AML-193 (cell line): ENCODE data around the gene UBTD2.
"Not testable (repeated sequence)": the region's sequence is repeated elsewhere in the genome, so short reads cannot be mapped to it uniquely, and the experiment has no call there.

ENCODE experiments used
- DNase-seq, 2 experiments: peaks; one replicate each; lab custom pipeline; 2025; lab: John Stamatoyannopoulos, UW

The UBTD2 gene, protein sequence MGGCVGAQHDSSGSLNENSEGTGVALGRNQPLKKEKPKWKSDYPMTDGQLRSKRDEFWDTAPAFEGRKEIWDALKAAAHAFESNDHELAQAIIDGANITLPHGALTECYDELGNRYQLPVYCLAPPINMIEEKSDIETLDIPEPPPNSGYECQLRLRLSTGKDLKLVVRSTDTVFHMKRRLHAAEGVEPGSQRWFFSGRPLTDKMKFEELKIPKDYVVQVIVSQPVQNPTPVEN

DNA sequence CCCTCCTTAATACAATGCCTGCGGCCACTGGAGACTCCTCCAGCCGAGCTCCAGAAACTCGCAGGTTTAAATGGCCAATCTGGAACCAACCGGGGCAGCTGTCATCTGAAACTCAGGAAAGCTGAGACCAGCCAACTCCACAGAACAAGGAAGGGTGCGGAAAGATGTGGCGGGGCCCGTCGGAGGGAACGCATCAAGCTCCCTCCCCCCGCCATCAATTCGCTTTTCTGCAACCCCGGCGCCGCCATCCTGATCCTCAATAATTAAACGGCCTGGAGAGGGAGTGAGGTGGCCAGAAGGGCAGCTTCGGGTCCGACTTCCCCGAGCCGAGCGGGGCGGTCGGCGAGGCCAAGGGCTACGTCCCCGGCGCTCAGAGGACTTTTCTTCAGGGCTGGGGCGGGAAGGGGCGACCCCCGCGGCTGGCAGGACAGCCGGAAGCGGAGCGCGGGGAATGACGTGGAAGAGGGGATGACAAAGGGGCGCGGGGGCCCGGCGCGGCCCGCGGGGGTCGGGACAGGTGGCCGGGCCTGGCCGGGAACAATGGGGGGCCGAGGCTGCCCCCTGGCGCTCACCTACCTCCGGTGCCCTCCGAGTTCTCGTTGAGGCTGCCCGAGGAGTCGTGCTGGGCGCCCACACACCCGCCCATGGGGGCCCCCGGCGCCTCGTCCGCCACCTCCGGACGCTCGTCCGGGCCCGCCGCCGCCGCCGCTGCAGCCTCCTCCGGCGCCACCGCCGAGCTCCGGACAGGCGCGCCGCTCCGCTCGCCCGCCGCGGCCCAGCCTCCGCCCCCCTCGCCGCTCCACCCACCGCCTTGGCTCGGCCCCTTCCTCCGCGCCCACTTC, at the start of gene UBTD2:
Gene UBTD2, minus strand, starts transcription at position 745 of the 842 bp plus-strand sequence. Its CDS starts 99 bp downstream, at position 646.
- DNase-seq: peak in 1 of 2 experiments; percentile 57

DNA sequence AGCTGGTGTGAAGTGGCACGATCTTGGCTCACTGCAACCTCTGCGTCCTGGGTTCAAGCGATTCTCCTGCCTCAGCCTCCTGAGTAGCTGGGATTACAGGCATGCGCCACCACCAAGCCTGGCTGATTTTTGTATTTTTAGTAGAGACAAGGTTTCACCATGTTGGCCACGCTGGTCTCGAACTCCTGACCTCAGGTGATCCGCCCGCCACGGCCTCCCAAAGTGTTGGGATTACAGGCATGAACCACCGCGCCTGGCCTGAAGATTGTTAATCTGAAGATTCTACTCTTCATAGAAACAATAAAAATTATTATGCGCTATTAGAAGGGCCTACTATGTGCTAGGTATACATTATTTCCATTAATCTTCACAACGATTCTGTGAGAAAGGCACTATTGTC, 43.3 kb upstream of the UBTD2 start:
- not testable (repeated sequence) for DNase-seq

DNA sequence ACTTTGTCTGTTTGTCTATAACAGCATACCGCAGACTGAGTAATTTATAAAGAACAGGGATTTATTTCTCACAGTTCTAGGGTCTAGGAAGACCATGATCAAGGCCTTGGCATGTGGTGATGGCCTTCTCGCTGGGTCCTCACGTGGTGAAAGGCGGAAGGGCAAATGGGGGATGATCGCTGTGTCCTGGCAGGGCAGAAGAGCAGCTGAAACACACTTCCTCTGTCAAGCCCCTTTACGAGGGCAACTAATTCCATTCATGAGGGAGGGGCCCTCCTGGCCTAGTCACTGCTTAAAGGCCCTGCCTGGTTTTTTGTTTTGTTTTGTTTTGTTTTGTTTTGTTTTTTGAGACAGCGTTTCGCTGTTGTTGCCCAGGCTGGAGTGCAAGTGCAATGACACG, 41.9 kb upstream of the UBTD2 start:
- no peak for DNase-seq

DNA sequence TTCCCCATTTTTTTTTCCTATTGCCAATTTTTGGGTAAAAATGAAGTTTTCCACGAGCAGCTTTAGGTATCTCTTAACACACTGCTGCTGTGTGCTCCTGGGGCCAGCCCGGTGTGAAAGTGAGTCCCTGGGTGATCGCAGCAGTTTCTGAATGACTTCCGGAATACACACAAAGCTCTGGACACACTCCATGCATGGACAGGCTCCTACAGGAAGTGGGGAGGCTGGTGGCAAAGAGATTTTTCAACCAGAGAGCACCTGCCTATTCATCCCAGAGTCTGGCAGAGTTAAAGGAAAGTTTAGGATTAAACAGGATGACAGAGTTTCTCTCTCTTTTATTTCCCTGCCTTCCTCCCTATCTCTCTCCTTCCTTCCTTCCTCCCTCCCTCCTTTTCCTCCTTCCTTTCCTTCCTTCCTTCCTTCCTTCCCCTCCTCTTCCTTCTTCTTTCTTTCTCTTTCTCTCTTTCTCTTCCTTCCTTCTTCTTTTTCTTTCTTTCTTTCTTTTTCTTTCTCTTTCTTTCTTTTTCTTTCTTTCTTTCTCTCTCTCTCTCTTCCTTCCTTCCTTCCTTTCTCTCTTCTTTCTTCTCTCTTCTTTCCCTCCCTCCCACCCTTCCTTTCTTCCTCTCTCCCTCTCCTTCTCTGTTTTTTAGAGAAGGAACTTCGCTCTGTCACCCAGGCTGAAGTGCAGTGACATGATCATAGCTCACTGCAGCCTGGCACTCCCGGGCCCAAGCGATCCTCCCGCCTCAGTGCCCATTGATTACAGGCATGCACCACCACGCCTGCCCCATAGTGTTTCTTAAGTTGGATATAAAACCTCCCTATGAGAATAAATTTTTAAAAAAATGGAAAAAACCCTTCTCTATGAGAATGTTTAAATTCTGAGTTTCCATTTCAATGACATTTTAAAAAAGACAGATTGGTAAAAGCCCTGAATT, 38.7 kb upstream of the UBTD2 start:
- no peak for DNase-seq

DNA sequence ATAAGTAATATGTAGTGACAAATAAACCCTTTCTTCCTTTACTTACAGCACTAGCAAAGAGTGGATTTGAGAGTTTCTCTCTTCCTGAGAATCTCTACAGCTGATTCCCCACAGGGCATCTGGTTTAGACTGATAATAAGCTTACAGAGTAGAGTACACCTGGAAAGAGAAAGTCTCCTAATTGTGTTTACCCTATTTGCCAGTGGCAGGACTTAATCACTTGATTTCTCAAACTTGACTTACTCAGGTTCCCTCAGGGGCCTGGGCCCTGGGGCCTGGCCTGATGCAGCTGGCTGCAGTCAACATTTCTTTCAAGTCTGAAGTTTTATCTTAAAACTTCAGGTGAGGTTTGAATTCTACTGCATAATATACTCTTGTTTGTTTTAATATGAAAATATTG, 38.0 kb upstream of the UBTD2 start:
- DNase-seq: no peak

DNA sequence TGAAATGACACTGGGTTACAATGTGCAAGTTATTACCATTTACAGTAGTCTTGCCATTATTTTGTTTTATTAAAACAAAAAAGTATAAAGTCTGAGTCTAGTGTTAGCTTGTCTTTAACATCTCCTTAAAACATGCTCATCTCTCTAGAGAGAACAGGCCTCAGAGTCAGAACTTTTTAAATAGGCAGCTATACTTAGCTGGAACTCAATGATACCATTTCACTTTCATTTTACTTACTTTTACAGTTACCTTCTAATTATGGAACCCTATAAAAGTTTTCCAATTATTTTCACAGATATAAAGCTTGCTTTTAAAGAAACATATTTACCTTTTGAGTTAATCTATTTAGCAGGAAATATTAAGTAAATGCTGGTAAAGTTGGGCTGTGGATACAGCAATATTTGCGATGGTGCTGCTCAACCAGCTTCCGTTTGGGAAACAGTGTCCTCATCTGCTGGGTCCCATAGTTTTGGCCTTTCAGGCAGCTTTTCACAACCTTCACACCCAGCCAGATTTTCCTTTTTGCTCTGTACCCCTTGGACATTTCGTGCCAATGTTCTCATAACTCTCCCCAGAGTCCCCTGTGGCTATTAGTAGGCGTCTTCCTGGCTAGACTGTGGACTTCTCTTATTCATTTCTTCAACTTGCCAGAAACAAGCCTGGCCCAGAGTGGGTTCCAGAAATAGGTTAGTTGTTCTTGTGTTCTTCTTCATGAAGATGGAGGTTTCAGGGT, 36.3 kb upstream of the UBTD2 start:
- no peak for DNase-seq

DNA sequence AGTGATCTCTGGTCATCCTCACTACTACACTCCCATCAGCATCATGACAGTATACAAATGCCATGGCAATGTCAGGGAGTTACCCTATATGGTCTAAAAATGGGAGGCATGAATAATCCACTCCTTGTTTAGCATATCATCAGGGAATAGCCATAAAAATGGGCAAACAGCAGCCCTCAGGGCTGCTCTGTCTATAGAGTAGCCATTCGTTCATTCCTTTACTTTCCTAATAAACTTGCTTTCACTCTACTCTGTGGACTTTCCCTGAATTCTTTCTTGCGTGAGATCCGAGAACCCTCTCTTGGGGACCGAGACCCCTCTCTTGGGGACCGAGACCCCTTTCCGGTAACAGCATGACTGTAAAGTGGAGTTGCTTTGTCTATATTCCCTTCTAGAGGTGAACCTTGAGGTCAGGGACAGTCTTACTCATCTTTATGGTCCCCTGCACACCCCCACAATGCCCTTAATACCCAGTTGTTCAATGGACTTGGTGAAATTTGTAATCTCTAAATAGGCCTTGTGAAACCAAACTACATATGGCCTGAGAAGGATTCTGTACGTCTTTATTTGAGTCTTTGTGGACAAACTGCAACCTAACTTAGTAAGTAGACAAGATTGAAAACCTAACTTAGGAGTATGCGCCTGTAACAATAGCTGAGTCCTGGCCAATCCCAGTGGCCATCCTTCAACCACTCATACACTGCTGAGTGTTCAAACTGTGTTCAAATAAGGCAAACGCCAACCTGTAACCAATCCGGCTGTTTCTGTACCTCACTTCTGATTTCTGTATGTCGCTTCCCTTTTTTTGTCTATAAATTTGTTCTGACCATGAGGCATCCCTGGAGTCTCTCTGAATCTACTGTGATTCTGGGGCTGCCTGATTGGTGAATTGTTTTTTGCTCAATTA, 32.3 kb upstream of the UBTD2 start:
- DNase-seq: no peak

DNA sequence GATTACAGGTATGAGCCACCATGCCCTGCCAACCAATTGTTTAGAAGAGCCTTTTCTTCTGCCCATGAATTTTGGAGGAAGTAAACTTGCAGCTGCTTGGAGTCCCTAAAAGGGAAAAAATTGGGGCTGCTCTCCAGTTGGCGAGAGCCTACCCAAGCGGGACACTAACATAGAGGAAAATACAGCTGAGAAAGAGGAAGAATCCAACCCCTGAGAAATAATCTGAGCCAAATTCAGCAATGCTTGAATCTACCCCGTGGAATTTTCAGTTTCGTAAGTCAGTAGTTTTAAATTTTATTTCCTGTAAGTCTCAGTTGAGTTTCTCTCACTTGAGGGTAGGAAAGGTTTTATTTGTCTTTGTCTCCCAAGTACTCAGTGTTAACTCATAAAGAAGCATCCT, 30.4 kb upstream of the UBTD2 start:
- no peak for DNase-seq

DNA sequence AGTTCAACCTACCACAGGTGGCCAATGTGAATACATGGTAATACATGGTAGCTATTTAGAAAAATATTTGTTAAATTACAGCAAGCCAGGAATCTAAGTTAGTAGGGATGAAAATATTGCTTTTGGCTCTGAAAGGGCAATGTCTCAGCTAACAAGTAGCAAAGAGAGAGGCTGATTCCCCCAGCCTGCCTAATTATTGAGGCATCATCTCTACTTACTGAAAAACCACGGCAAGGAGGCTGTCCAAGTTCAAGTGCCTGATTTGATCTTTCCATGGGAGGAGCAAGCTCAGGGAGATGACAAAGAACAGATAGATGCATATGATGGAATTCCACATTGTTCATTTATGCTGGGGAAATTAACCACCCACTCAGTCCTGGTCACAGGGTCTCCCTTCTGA, 28.7 kb upstream of the UBTD2 start:
- no peak for DNase-seq

DNA sequence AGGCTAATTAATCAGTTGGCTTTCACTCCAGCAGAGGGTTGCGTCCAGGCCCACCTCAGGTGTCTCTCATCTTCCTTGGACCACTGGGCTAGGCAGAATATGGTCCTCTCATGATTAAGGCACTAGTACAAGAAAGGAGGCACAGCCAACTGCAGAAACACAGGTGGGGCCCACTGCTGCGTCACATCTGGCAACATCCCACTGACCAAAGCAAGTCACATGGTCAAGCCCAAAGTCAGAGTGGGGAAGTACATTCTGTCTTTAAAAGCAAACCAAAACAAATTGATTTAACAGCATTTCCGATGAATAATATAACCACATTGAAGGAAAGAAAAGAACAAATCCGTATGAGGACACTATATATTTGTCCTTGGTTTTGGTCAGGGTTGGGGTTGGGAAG, 28.0 kb upstream of the UBTD2 start:
- no peak for DNase-seq

DNA sequence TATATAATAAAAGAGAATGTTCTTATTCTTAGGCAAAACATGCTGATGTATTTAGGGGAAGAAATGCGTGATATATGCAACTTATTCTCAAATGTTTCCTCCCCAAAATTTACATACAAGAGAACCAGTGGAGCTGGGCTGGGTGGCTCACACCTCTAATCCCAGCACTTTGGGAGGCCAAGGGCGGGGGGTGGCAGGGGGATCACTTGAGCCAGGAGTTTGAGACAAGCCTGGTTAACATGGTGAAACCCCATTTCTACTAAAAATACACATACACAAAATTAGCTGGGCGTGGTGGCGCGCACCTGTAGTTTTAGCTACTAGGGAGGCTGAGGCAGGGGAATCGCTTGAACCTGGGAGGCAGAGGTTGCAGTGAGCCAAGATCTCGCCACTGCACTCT, 27.5 kb upstream of the UBTD2 start:
- DNase-seq: no peak

DNA sequence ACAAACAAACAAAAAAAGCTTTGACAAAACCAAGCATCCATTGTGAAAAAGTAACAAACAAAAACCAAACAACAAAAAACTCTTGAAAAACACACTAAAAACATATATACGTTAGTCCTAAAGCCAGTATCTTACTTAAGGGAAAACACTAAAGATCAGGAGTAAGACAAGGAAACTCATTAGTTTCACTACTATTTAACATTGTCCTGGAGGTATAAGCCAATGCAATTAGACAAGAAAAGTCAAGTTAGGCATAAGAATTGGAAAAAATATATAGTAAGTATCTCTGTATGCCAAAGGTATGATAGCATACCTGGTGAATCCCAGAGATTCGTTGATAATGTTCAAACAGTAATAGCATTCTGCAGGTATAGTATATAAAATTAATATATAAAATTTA, 21.8 kb upstream of the UBTD2 start:
- DNase-seq: no peak

DNA sequence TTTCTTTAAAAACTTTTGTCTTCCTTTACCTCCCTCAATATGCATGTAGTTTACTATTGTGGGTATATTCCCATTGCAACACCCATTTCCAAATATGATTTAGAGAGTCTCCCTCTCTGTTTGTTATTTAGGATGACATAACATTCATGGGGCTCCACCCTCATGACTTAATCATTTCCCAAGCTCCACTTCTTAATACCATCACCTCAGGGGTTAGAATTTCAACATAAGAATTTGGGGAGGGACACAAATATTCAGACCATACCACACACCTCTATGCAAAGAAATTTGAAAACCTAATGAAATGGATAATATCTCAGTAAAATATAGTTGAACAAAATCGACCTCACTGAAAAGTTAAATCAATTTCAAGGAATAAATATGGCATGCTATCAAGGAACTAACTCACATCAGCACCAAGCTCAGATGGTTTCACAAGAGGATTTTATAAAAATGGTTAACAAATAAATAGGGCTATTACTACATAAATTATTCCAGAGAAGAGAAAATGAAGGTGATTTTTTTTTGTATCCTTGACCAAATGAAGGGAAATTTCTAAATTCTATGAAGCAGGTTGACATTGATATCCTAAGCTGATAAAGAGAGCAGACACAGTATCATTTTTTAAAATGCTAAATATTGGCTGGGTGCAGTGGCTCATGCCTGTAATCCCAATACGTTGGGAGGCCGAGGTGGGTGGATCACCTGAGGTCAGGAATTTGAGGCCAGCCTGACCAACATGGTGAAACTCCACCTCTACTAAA, 20.2 kb upstream of the UBTD2 start:
- no peak for DNase-seq

DNA sequence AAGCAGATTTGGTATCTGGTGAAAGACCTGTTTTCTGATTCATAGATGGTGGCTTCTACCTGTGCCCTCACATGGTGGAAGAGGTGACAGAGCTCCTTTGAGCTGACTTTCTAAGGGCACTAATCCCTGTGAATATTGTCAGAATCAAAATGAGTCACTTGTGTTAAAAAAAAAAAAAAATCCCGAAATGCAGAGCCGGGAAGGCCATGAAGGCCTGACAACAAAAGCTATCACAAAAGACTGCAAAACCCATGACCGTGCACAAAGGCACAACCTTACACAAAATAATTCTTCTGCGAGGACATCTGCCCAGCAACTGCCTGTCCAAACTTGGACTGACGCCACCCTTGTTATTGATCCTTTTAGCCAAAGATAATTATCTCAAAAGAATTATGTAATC, 19.6 kb upstream of the UBTD2 start:
- DNase-seq: no peak

DNA sequence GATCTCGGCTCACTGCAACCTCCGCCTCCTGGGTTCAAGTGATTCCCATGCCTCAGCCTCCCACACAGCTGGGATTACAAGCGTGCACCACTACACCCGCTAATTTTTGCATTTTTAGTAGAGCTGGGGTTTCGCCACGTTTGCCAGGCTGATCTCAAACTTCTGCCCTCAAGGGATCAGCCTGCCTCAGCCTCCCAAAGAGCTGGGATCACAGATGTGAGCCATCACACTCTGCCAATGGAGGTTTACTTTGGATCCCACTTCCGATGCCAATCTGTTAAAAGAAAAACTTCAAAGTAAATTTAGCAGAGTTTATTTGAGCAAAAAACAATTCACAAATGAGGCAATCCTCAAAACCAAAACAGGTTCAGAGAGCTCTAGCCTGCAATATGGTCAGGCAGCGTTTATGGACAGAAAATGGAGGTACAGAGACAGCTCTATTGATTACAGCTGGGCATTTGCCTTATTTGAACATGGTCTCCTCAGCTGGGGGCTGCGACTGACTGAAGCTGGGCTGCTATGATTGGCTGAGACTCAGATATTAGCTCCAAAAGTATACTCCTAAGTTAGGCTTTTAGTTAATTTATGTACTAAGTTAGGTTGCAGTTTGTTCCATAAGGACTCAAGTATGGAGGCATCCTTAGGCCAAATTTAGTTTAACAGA, 18.6 kb upstream of the UBTD2 start:
- no peak for DNase-seq

DNA sequence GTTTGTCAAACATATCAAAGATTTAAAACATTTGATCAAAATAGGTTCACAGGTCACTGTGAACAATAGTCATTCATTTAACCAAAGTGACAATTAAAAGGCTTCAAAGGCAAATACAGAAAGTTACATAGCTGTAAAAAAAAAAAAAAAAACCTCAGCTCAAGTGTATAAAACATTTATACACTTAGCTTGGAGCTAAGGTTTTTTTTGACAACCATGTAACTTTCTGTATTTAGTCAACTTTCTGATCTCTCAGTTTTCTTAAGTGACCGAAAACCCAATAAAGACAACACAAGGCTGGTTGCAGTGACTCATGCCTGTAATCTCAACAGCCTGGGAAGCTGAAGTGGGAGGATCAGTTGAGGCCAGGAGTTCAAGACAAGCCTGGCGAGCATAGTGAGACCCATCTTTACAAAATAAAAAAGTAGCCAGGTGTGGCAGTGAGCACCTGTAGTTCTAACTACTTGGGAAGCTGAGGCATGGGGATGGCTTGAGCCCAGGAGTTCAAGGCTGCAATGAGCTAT, 16.4 kb upstream of the UBTD2 start:
- no peak for DNase-seq

DNA sequence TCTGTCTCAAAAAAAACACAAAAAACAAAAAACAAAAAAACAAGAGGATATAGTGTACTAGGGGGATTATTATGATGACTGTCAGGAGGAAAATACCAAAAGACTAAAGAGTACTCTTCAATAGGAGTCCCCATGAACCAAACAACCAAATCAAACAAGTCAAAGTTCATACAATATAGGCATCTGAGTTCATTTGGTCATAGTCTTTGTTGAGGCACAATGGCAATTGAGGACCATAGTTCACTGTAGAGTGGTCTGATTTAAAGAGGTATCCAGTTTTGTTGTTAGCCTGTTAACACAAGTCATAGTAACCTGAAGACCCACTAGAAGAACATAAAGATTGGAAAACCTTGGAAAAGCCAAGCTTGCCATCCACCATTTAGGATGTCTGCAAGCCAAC, 11.3 kb upstream of the UBTD2 start:
- no peak for DNase-seq

DNA sequence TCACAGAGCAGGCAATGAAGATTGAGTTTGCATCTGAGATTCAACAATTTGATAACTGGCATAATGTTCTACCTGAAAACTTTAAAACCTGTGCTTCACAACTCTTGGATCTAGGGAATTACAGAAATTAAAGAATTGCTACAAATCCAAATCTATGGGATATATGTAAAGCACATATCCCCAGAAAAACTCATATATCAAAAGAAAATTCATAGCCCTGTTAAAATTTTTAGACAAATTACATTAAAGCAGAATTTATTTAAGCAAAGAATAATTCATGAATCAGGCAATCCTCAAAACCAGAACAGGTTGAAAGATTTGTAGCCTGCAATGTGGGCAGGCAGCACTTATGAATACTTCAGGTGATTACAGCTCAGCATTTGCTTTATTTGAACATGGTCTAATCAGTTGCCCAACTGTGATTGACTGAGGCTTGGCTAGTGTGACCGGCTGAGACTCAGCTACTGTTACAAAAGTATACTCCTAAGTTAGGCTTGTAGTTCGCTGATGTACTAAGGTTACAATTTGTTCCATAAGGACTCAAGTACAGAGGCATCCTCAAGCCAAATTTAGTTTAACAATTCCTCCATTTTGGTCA, 10.3 kb upstream of the UBTD2 start:
- no peak for DNase-seq
